Measurements from ENCODE around the gene DDA1. TPM values are rescaled to one million over a fixed set of nuclear protein-coding genes. Genes with fewer than 3 reads are reported as not detected.
A peak's percentile ranks its signal among the peaks of the same experiment; 100 is the strongest.

Gene DDA1
- total RNA-seq, 2 donors from 2014 or later = 8.9 to 13.5 TPM

DNA sequence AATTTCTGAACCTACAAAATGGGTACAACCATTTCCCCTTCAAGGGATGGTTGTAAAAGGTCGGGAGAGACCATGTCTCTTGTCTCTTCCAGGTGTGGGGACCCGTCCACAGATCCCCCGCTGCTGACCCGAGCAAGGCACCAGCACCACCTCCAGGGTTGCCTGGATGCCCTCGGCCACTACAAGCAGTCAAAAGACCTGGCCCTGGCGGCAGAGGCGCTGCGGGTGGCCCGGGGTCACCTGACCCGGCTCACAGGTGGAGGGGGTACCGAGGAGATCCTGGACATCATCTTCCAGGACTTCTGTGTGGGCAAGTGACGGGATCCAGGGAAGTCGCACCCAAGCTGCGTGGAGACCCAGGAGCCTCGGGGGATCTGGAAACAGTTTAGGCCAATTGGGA is 32.0 kb downstream of the DDA1 start:
- Histone ChIP-seq H3K4me1 (ENCODE audit: control insufficient read depth in 1 of 2, low read depth in 2 of 2) (peaks cover 7 to 19% of the 10 kb centered on the region in 2 donors), H3K27me3 (replicated peaks; ENCODE audit: insufficient read depth) (no peaks in the 10 kb centered on the region), H3K27ac (no peak overlapping the region), H3K36me3 (peaks cover 9% of the 10 kb centered on the region), H3K4me3 (no peak overlapping the region), H3K9me3 (no peaks in the 10 kb centered on the region)
- ATAC-seq (ENCODE audit: insufficient number of reproducible peaks, low FRiP score, low read depth) (no peak), DNase-seq (ENCODE audit: low spot score) (no peak)
- TF ChIP-seq, protein P1, sequence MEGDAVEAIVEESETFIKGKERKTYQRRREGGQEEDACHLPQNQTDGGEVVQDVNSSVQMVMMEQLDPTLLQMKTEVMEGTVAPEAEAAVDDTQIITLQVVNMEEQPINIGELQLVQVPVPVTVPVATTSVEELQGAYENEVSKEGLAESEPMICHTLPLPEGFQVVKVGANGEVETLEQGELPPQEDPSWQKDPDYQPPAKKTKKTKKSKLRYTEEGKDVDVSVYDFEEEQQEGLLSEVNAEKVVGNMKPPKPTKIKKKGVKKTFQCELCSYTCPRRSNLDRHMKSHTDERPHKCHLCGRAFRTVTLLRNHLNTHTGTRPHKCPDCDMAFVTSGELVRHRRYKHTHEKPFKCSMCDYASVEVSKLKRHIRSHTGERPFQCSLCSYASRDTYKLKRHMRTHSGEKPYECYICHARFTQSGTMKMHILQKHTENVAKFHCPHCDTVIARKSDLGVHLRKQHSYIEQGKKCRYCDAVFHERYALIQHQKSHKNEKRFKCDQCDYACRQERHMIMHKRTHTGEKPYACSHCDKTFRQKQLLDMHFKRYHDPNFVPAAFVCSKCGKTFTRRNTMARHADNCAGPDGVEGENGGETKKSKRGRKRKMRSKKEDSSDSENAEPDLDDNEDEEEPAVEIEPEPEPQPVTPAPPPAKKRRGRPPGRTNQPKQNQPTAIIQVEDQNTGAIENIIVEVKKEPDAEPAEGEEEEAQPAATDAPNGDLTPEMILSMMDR (IDR thresholded peaks at IDR 0.05) = no peak

DNA sequence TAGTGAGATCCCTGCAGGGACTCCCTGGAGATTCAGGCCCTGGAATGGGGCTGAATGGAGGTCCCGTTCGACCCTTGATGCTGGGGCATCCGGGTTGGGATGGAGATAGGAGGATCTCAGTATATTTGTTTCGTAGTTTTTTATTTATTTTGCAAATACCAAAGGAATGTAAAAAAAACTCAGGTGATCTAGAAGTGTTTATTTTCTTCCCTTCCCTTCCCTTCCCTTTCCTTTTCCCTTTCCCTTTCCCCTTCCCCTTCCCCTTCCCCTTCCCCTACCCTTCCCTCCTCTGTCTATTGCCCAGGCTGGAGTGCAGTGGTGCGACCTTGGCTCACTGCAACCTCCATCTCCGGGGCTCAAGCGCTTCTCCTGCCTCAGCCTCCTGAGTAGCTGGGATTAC is 32.5 kb downstream of the DDA1 start:
- H3K9me3 ChIP-seq = no peaks in the 10 kb centered on the region
- peaks cover 7 to 24% of the 10 kb centered on the region in 2 donors for H3K4me1 ChIP-seq (ENCODE audit: control insufficient read depth in 1 of 2, low read depth in 2 of 2)
- H3K36me3 ChIP-seq = peaks cover 9% of the 10 kb centered on the region
- H3K27me3 ChIP-seq (replicated peaks; ENCODE audit: insufficient read depth) = no peaks in the 10 kb centered on the region
- TF ChIP-seq, protein P1 (IDR thresholded peaks at IDR 0.05) = no peak
- no peak overlapping the region for H3K4me3 ChIP-seq
- DNase-seq (ENCODE audit: low spot score) = no peak
- ATAC-seq (ENCODE audit: insufficient number of reproducible peaks, low FRiP score, low read depth) = no peak
- no peak overlapping the region for H3K27ac ChIP-seq

DNA sequence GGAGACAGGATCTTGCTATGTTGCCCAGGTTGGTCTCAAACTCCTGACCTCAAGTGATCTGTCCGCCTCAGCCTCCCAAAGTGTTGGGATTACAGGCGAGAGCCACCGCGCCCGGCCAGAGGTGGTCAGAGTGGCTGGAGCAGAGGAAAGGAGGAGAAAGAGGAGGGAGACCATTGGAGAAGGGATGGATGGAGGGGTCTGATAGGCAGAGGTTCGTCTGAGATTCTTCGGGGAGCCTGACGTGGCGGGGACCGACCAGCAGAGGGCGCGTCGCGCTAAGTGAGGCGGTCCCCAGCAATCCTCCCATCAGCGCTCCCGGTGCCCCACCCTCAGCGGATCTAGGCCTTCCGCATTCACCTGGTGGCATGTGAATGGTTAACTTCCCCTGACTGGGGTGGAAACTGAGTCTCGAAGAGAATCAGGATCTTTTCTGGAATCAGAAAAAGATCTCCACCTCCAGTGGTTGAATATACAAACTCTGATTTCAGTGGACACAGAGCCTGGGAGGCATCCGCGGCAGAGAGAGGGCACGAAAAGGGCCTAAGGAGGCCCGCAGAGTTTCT is 36.8 kb downstream of the DDA1 start:
- peak overlapping the region; percentile 73 to 94 for H3K27ac ChIP-seq
- peaks cover 9% of the 10 kb centered on the region for H3K36me3 ChIP-seq
- no peaks in the 10 kb centered on the region for H3K27me3 ChIP-seq (replicated peaks; ENCODE audit: insufficient read depth)
- no peak for ATAC-seq (ENCODE audit: insufficient number of reproducible peaks, low FRiP score, low read depth)
- TF ChIP-seq, protein P1 (IDR thresholded peaks at IDR 0.05) = peak; percentile 96
- H3K4me3 ChIP-seq = no peak overlapping the region
- H3K9me3 ChIP-seq = no peaks in the 10 kb centered on the region
- peaks cover 22 to 39% of the 10 kb centered on the region in 2 donors for H3K4me1 ChIP-seq (ENCODE audit: control insufficient read depth in 1 of 2, low read depth in 2 of 2)
- DNase-seq (ENCODE audit: low spot score) = no peak

DNA sequence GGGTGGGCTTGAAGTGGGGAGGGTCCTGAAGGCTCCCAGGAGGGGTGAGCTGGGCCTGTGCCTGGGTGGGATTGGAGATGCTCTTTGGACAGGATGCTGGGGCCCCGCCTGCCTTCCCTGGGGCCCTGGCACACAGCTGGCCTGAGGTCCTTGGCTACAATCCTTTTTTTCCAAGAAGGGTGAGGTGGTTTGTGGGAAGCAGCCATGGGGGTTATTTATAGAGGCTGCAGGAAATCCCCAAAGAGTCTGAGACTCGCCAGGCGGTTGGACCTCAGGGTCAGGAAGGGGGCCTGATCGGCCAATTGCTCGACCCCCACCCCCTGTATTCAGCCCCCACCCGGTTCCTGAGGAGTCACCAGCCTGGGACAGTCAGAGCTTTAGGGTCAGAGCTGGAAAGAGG is 38.0 kb downstream of the DDA1 start:
- H3K9me3 ChIP-seq = no peaks in the 10 kb centered on the region
- H3K27me3 ChIP-seq (replicated peaks; ENCODE audit: insufficient read depth) = no peaks in the 10 kb centered on the region
- H3K27ac ChIP-seq = peak overlapping the region; percentile 73 to 94
- H3K4me1 ChIP-seq (ENCODE audit: control insufficient read depth in 1 of 2, low read depth in 2 of 2) = peaks cover 22 to 39% of the 10 kb centered on the region in 2 donors
- DNase-seq (ENCODE audit: low spot score) = no peak
- TF ChIP-seq, protein P1 (IDR thresholded peaks at IDR 0.05) = no peak
- peak overlapping the region; percentile 17 for H3K4me3 ChIP-seq
- peak; percentile 45 for ATAC-seq (ENCODE audit: insufficient number of reproducible peaks, low FRiP score, low read depth)
- H3K36me3 ChIP-seq = no peaks in the 10 kb centered on the region

DNA sequence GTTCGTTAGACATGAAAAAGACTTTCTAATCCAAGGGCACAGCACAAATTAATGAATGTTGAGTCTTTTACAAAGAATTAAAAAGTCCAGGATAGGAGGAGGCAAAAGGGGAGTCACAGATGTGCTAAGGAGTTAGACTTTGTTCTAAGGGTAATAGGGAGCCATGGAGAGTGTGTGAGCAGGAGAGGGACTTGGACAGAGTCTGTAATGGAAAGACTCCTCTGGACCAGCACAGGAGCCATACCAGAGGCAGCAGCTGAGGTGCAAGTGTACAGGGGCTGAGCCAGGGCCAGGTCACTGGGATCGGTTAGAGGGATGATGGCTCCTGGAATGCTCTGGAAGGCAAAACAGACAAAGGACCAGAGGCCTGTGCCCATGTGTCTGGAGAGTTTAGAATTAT is 38.5 kb downstream of the DDA1 start:
- ATAC-seq (ENCODE audit: insufficient number of reproducible peaks, low FRiP score, low read depth) (no peak), DNase-seq (ENCODE audit: low spot score) (no peak)
- Histone ChIP-seq H3K36me3 (no peaks in the 10 kb centered on the region), H3K9me3 (no peaks in the 10 kb centered on the region), H3K27me3 (replicated peaks; ENCODE audit: insufficient read depth) (no peaks in the 10 kb centered on the region), H3K27ac (peak overlapping the region; percentile 73 to 94), H3K4me1 (ENCODE audit: control insufficient read depth in 1 of 2, low read depth in 2 of 2) (peaks cover 22 to 43% of the 10 kb centered on the region in 2 donors), H3K4me3 (peak overlapping the region; percentile 17)
- TF ChIP-seq, protein P1 (IDR thresholded peaks at IDR 0.05) = no peak
